ENCODE measurements around the gene PHKA2.
"Not testable (repeated sequence)": the region's sequence is repeated elsewhere in the genome, so short reads cannot be mapped to it uniquely, and the experiment has no call there.

PHKA2 gene

GRCh38 chrX:18983666-18984380 is at the start of gene PHKA2:
Gene PHKA2, minus strand, starts transcription at chrX:18984114. Its CDS starts 182 bp downstream, at chrX:18983932.
- Mint-ChIP-seq H3K36me3 (ENCODE audit: low read depth) (no peaks in the 10 kb centered on the region), H3K27me3 (ENCODE audit: low read depth) (no peaks in the 10 kb centered on the region), H3K27ac (peak within 1 kb of the TSS; percentile 61 to 97 (median 83)), H3K4me3 (peak within 1 kb of the TSS; percentile 77 to 90 (median 89)), H3K4me1 (peaks cover 5% of the 10 kb centered on the region), H3K9me3 (peaks cover 7% of the 10 kb centered on the region)
- TF ChIP-seq CTCF (IDR thresholded peaks at IDR 0.05; ENCODE audit: unreplicated experiment in 3 of 3): no peak

GRCh38 chrX:19030805-19031204 is 46.9 kb upstream of the PHKA2 start:
- Mint-ChIP-seq H3K27me3 (ENCODE audit: low read depth) (no peaks in the 10 kb centered on the region), H3K36me3 (ENCODE audit: low read depth) (no peaks in the 10 kb centered on the region), H3K27ac (no peak overlapping the region)

GRCh38 chrX:19028560-19028959 is 44.6 kb upstream of the PHKA2 start:
- H3K27me3 Mint-ChIP-seq (ENCODE audit: low read depth): no peaks in the 10 kb centered on the region
- no peaks in the 10 kb centered on the region for H3K4me1 Mint-ChIP-seq
- no peaks in the 10 kb centered on the region for H3K36me3 Mint-ChIP-seq (ENCODE audit: low read depth)
- no peak overlapping the region for H3K27ac Mint-ChIP-seq
- no peak for TF ChIP-seq CTCF (IDR thresholded peaks at IDR 0.05; ENCODE audit: unreplicated experiment in 3 of 3)
- H3K9me3 Mint-ChIP-seq: peaks cover 6% of the 10 kb centered on the region
- H3K4me3 Mint-ChIP-seq: no peak overlapping the region

More at GRCh38 chrX:19030805-19031204, 46.9 kb upstream of the PHKA2 start:
- TF ChIP-seq CTCF (IDR thresholded peaks at IDR 0.05; ENCODE audit: unreplicated experiment in 3 of 3): no peak
- H3K4me3 Mint-ChIP-seq: no peak overlapping the region
- no peaks in the 10 kb centered on the region for H3K4me1 Mint-ChIP-seq
- H3K9me3 Mint-ChIP-seq: peaks cover 5% of the 10 kb centered on the region

- Mint-ChIP-seq H3K27ac (no peak overlapping the region), H3K36me3 (ENCODE audit: low read depth) (no peaks in the 10 kb centered on the region), H3K4me1 (no peaks in the 10 kb centered on the region), H3K27me3 (ENCODE audit: low read depth) (peaks cover 3% of the 10 kb centered on the region), H3K4me3 (no peak overlapping the region), H3K9me3 (peaks cover 8% of the 10 kb centered on the region)
- TF ChIP-seq CTCF (IDR thresholded peaks at IDR 0.05; ENCODE audit: unreplicated experiment in 3 of 3): no peak
These were observed 40.5 kb upstream of the PHKA2 start for GRCh38 chrX:19024366-19024765.

- Mint-ChIP-seq H3K4me1 (no peaks in the 10 kb centered on the region), H3K36me3 (ENCODE audit: low read depth) (no peaks in the 10 kb centered on the region), H3K27me3 (ENCODE audit: low read depth) (peaks cover 3% of the 10 kb centered on the region), H3K27ac (no peak overlapping the region), H3K9me3 (peaks cover 19% of the 10 kb centered on the region), H3K4me3 (no peak overlapping the region)
- TF ChIP-seq CTCF (IDR thresholded peaks at IDR 0.05; ENCODE audit: unreplicated experiment in 3 of 3): no peak
These were observed 36.1 kb upstream of the PHKA2 start for GRCh38 chrX:19019996-19020395.

- no peaks in the 10 kb centered on the region for H3K4me1 Mint-ChIP-seq
- no peak overlapping the region for H3K27ac Mint-ChIP-seq
- H3K36me3 Mint-ChIP-seq (ENCODE audit: low read depth): no peaks in the 10 kb centered on the region
- peak; percentile 18 to 34 (median 26) for TF ChIP-seq CTCF (IDR thresholded peaks at IDR 0.05; ENCODE audit: unreplicated experiment in 3 of 3)
- no peak overlapping the region for H3K4me3 Mint-ChIP-seq
- no peaks in the 10 kb centered on the region for H3K27me3 Mint-ChIP-seq (ENCODE audit: low read depth)
- peaks cover 21% of the 10 kb centered on the region for H3K9me3 Mint-ChIP-seq
These were observed 33.4 kb upstream of the PHKA2 start for GRCh38 chrX:19017271-19017670.

GRCh38 chrX:19016614-19017013 is 32.7 kb upstream of the PHKA2 start:
- H3K4me1 Mint-ChIP-seq; H3K4me3 Mint-ChIP-seq; H3K36me3 Mint-ChIP-seq (ENCODE audit: low read depth); H3K27me3 Mint-ChIP-seq (ENCODE audit: low read depth); H3K27ac Mint-ChIP-seq: not testable (repeated sequence)
- H3K9me3 Mint-ChIP-seq: peaks cover 21% of the 10 kb centered on the region

All from nephron (organoid).